Smooth muscle cell (in vitro differentiated cells): ENCODE results near the gene KCNT1. TPM values are rescaled to one million over a fixed set of nuclear protein-coding genes. Genes with fewer than 3 reads are reported as not detected.

ENCODE experiments used
- DNase-seq: peaks from one replicate; lab custom pipeline; 2025; ENCODE audit not compliant: unreplicated experiment; lab: John Stamatoyannopoulos, UW
- H2AFZ ChIP-seq: fragments of 200-600 bp; sonication (generic); 2 replicates; pipeline ENCODE4 v1.6.0; 2016; ENCODE audit warnings: antibody characterized with exemption, low read depth, mild to moderate bottlenecking
- H3F3A ChIP-seq: fragments of 200-600 bp; sonication (generic); 2 replicates; pipeline ENCODE4 v1.6.0; 2017; ENCODE audit warnings: antibody characterized with exemption, low read depth
- H3K27ac ChIP-seq: fragments of 200-600 bp; sonication (generic); 2 replicates; pipeline ENCODE4 v1.5.1; 2016; ENCODE audit warnings: low read depth, mild to moderate bottlenecking
- H3K27me3 ChIP-seq: fragments of 200-600 bp; sonication (generic); 2 replicates; pipeline ENCODE4 v1.6.1; 2016; ENCODE audit warnings: low read depth, mild to moderate bottlenecking
- H3K36me3 ChIP-seq: fragments of 200-600 bp; sonication (generic); 2 replicates; pipeline ENCODE4 v1.5.1; 2016; ENCODE audit warnings: low read depth
- H3K4me1 ChIP-seq: fragments of 200-600 bp; sonication (generic); 2 replicates; pipeline ENCODE4 v1.5.1; 2016; ENCODE audit warnings: low read depth
- H3K4me2 ChIP-seq: fragments of 200-600 bp; sonication (generic); 2 replicates; pipeline ENCODE4 v1.6.0; 2016; ENCODE audit warnings: mild to moderate bottlenecking
- H3K4me3 ChIP-seq: fragments of 200-600 bp; sonication (generic); 2 replicates; pipeline ENCODE4 v1.5.1; 2016; ENCODE audit warnings: mild to moderate bottlenecking
- H3K79me2 ChIP-seq: fragments of 200-600 bp; sonication (generic); 2 replicates; pipeline ENCODE4 v1.6.0; 2016; ENCODE audit warnings: low read depth, mild to moderate bottlenecking
- H3K9ac ChIP-seq: fragments of 200-600 bp; sonication (generic); 2 replicates; pipeline ENCODE4 v1.6.0; 2016; ENCODE audit warnings: low read depth
- H3K9me3 ChIP-seq: fragments of 200-600 bp; sonication (generic); replicated peaks from 2 replicates; pipeline ENCODE4 v1.5.1; 2016; ENCODE audit warnings: low read depth
- H4K20me1 ChIP-seq: fragments of 200-600 bp; sonication (generic); 2 replicates; pipeline ENCODE4 v1.6.0; 2016; ENCODE audit warnings: low read depth
- WGBS: methylation state at CpG from one replicate; pipeline ENCODE4 v1.1.7; 2016; ENCODE audit warnings: low lambda C conversion rate; 5-methylcytosine and 5-hydroxymethylcytosine counted together
- polyA plus RNA-seq: library from polyadenylated mRNA; unstranded; fragments of >200 nt; fragmentation: Nextera tagmentation; extraction: Ambion mirVana; gene quantifications from 2 replicates; pipeline ENCODE4 v1.2.1, GENCODE V29; 2016
- total RNA-seq: library from RNA; depleted of rRNA; stranded (reverse); fragments of >200 nt; gene quantifications from 2 replicates; pipeline ENCODE4 v1.2.3, GENCODE V29; 2014
- TF ChIP-seq, protein P1 (sequence below): fragments of 200-600 bp; sonication (generic); IDR thresholded peaks from 2 replicates; pipeline ENCODE4 v1.5.1; 2017; ENCODE audit warnings: borderline replicate concordance, mild to moderate bottlenecking, antibody characterized with exemption; ENCODE audit not compliant: insufficient read depth, poor library complexity, severe bottlenecking

The KCNT1 gene
- total and polyA plus RNA-seq, 2 experiments from 2014 or later = not detected

DNA sequence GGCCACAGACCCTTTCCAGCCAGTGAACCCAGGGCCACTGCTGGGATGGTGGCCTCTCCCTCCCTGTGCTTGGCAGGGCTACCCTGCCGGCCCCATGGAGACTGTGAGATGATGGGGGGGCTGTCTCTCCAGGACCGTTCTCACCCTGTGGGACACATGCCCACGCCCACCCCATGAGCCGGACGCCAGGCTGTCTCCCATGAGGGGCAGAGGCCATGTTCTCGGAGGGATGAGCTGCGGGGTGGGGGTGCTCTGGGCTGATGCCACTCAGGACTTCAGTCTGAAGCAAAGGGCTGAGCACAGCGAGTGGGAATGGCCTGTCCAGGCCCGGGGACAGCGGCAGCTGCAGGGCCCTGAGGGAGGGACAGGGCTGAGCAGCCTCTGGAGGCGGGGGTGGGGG, 88.9 kb downstream of the KCNT1 start:
- Histone ChIP-seq H3K9me3 (no peaks in the 10 kb centered on the region), H3K4me3 (no peak overlapping the region), H3K27me3 (no peaks in the 10 kb centered on the region), H2AFZ (no peak overlapping the region), H3K36me3 (no peaks in the 10 kb centered on the region), H4K20me1 (no peaks in the 10 kb centered on the region), H3F3A (no peaks in the 10 kb centered on the region), H3K27ac (no peak overlapping the region), H3K9ac (no peak overlapping the region), H3K4me1 (no peaks in the 10 kb centered on the region), H3K4me2 (no peak overlapping the region), H3K79me2 (no peaks in the 10 kb centered on the region)
- 90% methylated on average over 11 of the region's 11 CpGs for WGBS
- no peak for DNase-seq
- TF ChIP-seq, protein P1, sequence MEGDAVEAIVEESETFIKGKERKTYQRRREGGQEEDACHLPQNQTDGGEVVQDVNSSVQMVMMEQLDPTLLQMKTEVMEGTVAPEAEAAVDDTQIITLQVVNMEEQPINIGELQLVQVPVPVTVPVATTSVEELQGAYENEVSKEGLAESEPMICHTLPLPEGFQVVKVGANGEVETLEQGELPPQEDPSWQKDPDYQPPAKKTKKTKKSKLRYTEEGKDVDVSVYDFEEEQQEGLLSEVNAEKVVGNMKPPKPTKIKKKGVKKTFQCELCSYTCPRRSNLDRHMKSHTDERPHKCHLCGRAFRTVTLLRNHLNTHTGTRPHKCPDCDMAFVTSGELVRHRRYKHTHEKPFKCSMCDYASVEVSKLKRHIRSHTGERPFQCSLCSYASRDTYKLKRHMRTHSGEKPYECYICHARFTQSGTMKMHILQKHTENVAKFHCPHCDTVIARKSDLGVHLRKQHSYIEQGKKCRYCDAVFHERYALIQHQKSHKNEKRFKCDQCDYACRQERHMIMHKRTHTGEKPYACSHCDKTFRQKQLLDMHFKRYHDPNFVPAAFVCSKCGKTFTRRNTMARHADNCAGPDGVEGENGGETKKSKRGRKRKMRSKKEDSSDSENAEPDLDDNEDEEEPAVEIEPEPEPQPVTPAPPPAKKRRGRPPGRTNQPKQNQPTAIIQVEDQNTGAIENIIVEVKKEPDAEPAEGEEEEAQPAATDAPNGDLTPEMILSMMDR = no peak

DNA sequence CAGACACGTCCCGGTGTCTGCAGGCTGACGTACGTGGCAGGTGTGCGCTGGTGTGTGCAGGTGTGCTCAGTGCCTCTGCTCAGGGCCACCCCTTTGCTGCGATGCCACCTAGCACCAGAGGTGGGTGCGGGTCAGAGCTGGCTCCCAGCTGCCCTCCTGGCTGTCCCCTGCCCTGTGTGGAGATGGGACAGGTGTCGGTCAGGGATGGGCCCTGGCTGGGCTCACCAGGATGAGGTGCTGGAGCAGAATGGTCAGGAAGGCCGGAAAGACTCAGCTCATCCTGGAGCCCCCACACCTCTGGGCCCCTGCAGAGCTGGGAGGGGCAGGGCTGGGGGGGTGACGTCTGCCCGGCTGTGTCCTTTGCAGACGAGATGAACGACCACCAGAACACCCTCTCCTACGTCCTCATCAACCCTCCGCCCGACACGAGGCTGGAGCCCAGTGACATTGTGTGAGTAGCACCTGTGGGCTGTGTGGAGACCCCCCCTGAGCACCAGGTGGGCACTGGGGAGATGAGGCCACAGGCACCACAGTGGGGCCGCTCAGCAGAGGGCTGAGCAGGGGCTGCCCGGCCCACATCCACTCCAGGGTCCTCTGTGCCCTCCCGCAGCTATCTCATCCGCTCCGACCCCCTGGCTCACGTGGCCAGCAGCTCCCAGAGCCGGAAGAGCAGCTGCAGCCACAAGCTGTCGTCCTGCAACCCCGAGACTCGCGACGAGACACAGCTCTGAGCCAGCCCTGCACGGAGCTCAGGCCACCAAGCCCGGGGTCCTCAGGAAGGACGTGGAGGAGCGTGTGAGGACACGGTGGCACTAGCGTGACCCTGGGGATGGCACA, 89.7 kb downstream of the KCNT1 start:
- Histone ChIP-seq H3K4me3 (no peak overlapping the region), H3K27me3 (no peaks in the 10 kb centered on the region), H3K36me3 (no peaks in the 10 kb centered on the region), H3K4me1 (no peaks in the 10 kb centered on the region), H2AFZ (no peak overlapping the region), H3F3A (no peaks in the 10 kb centered on the region), H3K9me3 (no peaks in the 10 kb centered on the region), H3K79me2 (no peaks in the 10 kb centered on the region), H3K4me2 (no peak overlapping the region), H3K27ac (no peak overlapping the region), H3K9ac (no peak overlapping the region), H4K20me1 (no peaks in the 10 kb centered on the region)
- no peak for DNase-seq
- TF ChIP-seq, protein P1 = no peak
- 92% methylated on average over 35 of the region's 35 CpGs for WGBS

DNA sequence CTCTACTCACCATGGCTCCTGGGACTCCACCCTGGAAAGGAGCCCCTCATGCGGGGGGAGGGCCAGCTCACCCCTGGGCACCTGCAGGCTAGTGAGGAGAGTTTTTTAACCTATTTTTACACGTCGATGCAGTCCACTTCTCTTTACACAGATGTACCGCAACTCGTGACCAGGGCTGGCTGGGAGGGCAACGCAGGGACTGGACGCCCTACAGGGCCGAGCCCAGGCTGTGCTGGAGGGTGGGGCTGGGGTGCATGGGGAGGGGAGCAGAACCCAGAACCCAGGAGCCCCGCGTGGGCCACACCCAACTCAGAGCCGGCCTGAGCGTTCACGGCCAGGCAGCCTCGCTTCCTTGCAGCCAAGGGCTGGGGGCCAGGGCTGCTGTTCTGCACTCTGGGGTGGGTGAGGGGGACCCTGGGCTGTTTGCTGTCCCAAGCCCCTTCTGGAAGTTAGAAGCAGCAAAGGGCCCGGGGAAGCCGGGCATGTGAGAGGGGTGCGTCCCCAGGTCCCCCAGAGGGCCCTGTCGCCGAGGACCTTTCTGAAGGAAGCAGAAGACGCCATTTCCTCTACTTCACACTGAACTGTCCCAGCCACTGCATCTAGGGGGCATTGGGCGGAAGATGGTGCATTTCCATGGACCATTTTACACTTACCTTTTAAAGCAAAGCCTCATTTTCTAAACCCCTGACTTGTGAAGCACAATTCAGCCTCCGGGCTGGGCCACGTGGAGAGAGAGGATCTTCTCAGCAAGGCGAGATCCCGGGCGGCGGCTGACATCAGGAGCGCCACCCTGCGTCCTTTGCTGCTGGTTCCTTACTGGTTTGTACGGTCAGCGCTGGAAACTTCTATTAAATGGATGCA, 90.5 kb downstream of the KCNT1 start:
- Histone ChIP-seq H3K79me2 (no peaks in the 10 kb centered on the region), H3K4me1 (no peaks in the 10 kb centered on the region), H3K27ac (no peak overlapping the region), H3K9me3 (no peaks in the 10 kb centered on the region), H3K27me3 (no peaks in the 10 kb centered on the region), H4K20me1 (no peaks in the 10 kb centered on the region), H3K36me3 (no peaks in the 10 kb centered on the region), H3F3A (no peaks in the 10 kb centered on the region), H3K4me3 (no peak overlapping the region), H3K4me2 (no peak overlapping the region), H3K9ac (no peak overlapping the region), H2AFZ (no peak overlapping the region)
- 92% methylated on average over 31 of the region's 31 CpGs for WGBS
- TF ChIP-seq, protein P1 = no peak
- no peak for DNase-seq
